HG03103 (cell line): ENCODE results near the gene NEU4.
"Not testable (repeated sequence)": the region's sequence is repeated elsewhere in the genome, so short reads cannot be mapped to it uniquely, and the experiment has no call there.

Experiments used
- ATAC-seq: cut with Tn5 transposase; IDR thresholded peaks from one replicate; pipeline ENCODE4 v1.9.1; 2021; ENCODE audit warnings: low read depth; ENCODE audit not compliant: unreplicated experiment

NEU4 gene

GRCh38 chr2:241808721-241809382, at the start of gene NEU4:
Gene NEU4, plus strand, starts transcription at chr2:241809193. Its CDS starts 5,292 bp downstream, at chr2:241814485.
- ATAC-seq: no peak

GRCh38 chr2:241759893-241760292, 49.1 kb upstream of the NEU4 start:
- ATAC-seq: not testable (repeated sequence)

GRCh38 chr2:241760301-241760771, 48.7 kb upstream of the NEU4 start:
- ATAC-seq: no peak

- ATAC-seq: no peak
Measured at GRCh38 chr2:241762321-241762932, 46.6 kb upstream of the NEU4 start.

- no peak for ATAC-seq
Measured at GRCh38 chr2:241762933-241763369, 46.0 kb upstream of the NEU4 start.

- ATAC-seq: no peak
Measured at GRCh38 chr2:241763551-241764274, 45.3 kb upstream of the NEU4 start.

GRCh38 chr2:241764275-241765241, 44.4 kb upstream of the NEU4 start:
- no peak for ATAC-seq

GRCh38 chr2:241767464-241768250, 41.3 kb upstream of the NEU4 start:
- no peak for ATAC-seq

GRCh38 chr2:241768251-241768711, 40.7 kb upstream of the NEU4 start:
- no peak for ATAC-seq

- ATAC-seq: no peak
Measured at GRCh38 chr2:241768850-241769249, 40.1 kb upstream of the NEU4 start.

GRCh38 chr2:241769819-241770184, 39.2 kb upstream of the NEU4 start:
- ATAC-seq: no peak

- ATAC-seq: no peak
Measured at GRCh38 chr2:241770185-241770935, 38.6 kb upstream of the NEU4 start.

- ATAC-seq: no peak
Measured at GRCh38 chr2:241770936-241771285, 38.1 kb upstream of the NEU4 start.

- no peak for ATAC-seq
Measured at GRCh38 chr2:241771286-241772062, 37.5 kb upstream of the NEU4 start.

GRCh38 chr2:241772063-241772499, 36.9 kb upstream of the NEU4 start:
- ATAC-seq: no peak

GRCh38 chr2:241773511-241774418, 35.2 kb upstream of the NEU4 start:
- ATAC-seq: no peak
